HepG2 (cell line): ENCODE results near the gene TNP2. TPM values are rescaled to one million over a fixed set of nuclear protein-coding genes. Genes with fewer than 3 reads are reported as not detected.

Experiments used
- ASH2L ChIP-seq: fragments of 300-600, 200-600 bp; sonication (generic); IDR thresholded peaks from 2 replicates; pipeline ENCODE4 v1.7.0; 2017; ENCODE audit warnings: low read depth, mild to moderate bottlenecking, moderate library complexity, mixed read lengths, low read length; ENCODE audit not compliant: insufficient read length
- BCL6 ChIP-seq: IDR thresholded peaks from 2 replicates; pipeline ENCODE4 v1.6.1; 2016; ENCODE audit warnings: missing genetic modification reagents, missing compliant biosample characterization
- CBFB ChIP-seq: sonication (generic); formaldehyde crosslinking; IDR thresholded peaks from 2 replicates; pipeline ENCODE4 v1.4.0; 2020; ENCODE audit warnings: missing genetic modification reagents
- FOXC1 ChIP-seq: sonication (generic); formaldehyde crosslinking; IDR thresholded peaks from 2 replicates; pipeline ENCODE4 v1.8.0; 2022; ENCODE audit warnings: mild to moderate bottlenecking, missing genetic modification reagents, borderline replicate concordance
- HMG20B ChIP-seq: conservative IDR thresholded peaks from 2 replicates; pipeline ENCODE4 v1.6.1; 2016; ENCODE audit warnings: missing genetic modification reagents, missing compliant biosample characterization
- MAZ ChIP-seq, 2 experiments: sonication (generic) in 1 of 2; formaldehyde crosslinking in 1 of 2; IDR thresholded peaks; 2 replicates each; pipeline versions ENCODE4 v1.5.0 to v1.6.1; 2012 to 2020; ENCODE audit warnings: low read depth in 2 of 2, mild to moderate bottlenecking in 2 of 2, borderline replicate concordance in 1 of 2, improper control_type of control experiment in 1 of 2, low read length in 1 of 2, missing genetic modification reagents in 1 of 2, moderate library complexity in 1 of 2
- PHF20 ChIP-seq: sonication (generic); formaldehyde crosslinking; IDR thresholded peaks from 2 replicates; pipeline ENCODE4 v1.5.0; 2020; ENCODE audit warnings: mild to moderate bottlenecking, missing genetic modification reagents
- ZBTB21 ChIP-seq: sonication (generic); formaldehyde crosslinking; IDR thresholded peaks from 2 replicates; pipeline ENCODE4 v1.4.0; 2020; ENCODE audit warnings: missing genetic modification reagents
- ZC3H13 ChIP-seq: sonication (generic); formaldehyde crosslinking; IDR thresholded peaks from 2 replicates; pipeline ENCODE4 v1.8.1; 2023; ENCODE audit warnings: mild to moderate bottlenecking, missing genetic modification reagents, moderate library complexity
- ZNF333 ChIP-seq: sonication (generic); formaldehyde crosslinking; IDR thresholded peaks from 2 replicates; pipeline ENCODE4 v1.4.0; 2020; ENCODE audit warnings: mild to moderate bottlenecking, missing genetic modification reagents, borderline replicate concordance
- ZNF572 ChIP-seq: sonication (generic); formaldehyde crosslinking; IDR thresholded peaks from 2 replicates; pipeline ENCODE4 v1.5.1; 2020; ENCODE audit warnings: mild to moderate bottlenecking, missing genetic modification reagents
- ZNF841 ChIP-seq: sonication (generic); formaldehyde crosslinking; IDR thresholded peaks from 2 replicates; pipeline ENCODE4 v1.8.1; 2023; ENCODE audit warnings: missing genetic modification reagents, borderline replicate concordance
- ZNF883 ChIP-seq: sonication (generic); formaldehyde crosslinking; IDR thresholded peaks from 2 replicates; pipeline ENCODE4 v1.5.1; 2020; ENCODE audit warnings: mild to moderate bottlenecking, missing genetic modification reagents; ENCODE audit errors: not compliant biosample characterization
- ZSCAN29 ChIP-seq: sonication (generic); formaldehyde crosslinking; conservative IDR thresholded peaks from 2 replicates; pipeline ENCODE4 v1.4.0; 2020; ENCODE audit warnings: mild to moderate bottlenecking, missing genetic modification reagents
- polyA plus RNA-seq, 8 experiments: library from polyadenylated mRNA; depleted of rRNA in 3 of 8; stranded (reverse) in 7 of 8; unstranded in 1 of 8; fragments of >200 nt; fragmentation: Illumina TruSeq in 4 of 8; extraction: Trizol in 4 of 8; gene quantifications; 2 replicates each; pipeline versions ENCODE4 v1.2.1 to v1.2.3, GENCODE V29; 2011 to 2016; ENCODE audit warnings: low read depth in 4 of 8, missing spikeins in 1 of 8, mixed read lengths in 1 of 8; ENCODE audit not compliant: insufficient read depth in 1 of 8
- total RNA-seq, 5 experiments: library from RNA; depleted of rRNA; stranded (reverse); fragments of >200 nt; fragmentation: Illumina TruSeq; extraction: Trizol; gene quantifications; 2 replicates each; pipeline ENCODE4 v1.2.3, GENCODE V29; 2016; ENCODE audit warnings: low read depth in 1 of 5
- TF ChIP-seq, protein P1 (sequence below): sonication (generic); formaldehyde crosslinking; IDR thresholded peaks from 2 replicates; pipeline ENCODE4 v1.5.1; 2020; ENCODE audit warnings: mild to moderate bottlenecking, missing genetic modification reagents, moderate library complexity
- TF ChIP-seq, protein P2 (sequence below): IDR thresholded peaks from 2 replicates; pipeline ENCODE4 v1.6.1; 2016; ENCODE audit warnings: low read depth, borderline replicate concordance
- TF ChIP-seq, protein P3 (sequence below): sonication (generic); formaldehyde crosslinking; IDR thresholded peaks from 2 replicates; pipeline ENCODE4 v1.4.0; 2020; ENCODE audit warnings: missing genetic modification reagents; ENCODE audit errors: not compliant biosample characterization
- TF ChIP-seq, protein P4 (sequence below): sonication (generic); formaldehyde crosslinking; IDR thresholded peaks from 2 replicates; pipeline ENCODE4 v1.4.0; 2020; ENCODE audit warnings: missing genetic modification reagents, borderline replicate concordance

The TNP2 gene
- total and polyA plus RNA-seq, 2 of the 13 experiments (the other 11 are each of a cell fraction or from before 2014, with no cell fraction given): not detected

DNA sequence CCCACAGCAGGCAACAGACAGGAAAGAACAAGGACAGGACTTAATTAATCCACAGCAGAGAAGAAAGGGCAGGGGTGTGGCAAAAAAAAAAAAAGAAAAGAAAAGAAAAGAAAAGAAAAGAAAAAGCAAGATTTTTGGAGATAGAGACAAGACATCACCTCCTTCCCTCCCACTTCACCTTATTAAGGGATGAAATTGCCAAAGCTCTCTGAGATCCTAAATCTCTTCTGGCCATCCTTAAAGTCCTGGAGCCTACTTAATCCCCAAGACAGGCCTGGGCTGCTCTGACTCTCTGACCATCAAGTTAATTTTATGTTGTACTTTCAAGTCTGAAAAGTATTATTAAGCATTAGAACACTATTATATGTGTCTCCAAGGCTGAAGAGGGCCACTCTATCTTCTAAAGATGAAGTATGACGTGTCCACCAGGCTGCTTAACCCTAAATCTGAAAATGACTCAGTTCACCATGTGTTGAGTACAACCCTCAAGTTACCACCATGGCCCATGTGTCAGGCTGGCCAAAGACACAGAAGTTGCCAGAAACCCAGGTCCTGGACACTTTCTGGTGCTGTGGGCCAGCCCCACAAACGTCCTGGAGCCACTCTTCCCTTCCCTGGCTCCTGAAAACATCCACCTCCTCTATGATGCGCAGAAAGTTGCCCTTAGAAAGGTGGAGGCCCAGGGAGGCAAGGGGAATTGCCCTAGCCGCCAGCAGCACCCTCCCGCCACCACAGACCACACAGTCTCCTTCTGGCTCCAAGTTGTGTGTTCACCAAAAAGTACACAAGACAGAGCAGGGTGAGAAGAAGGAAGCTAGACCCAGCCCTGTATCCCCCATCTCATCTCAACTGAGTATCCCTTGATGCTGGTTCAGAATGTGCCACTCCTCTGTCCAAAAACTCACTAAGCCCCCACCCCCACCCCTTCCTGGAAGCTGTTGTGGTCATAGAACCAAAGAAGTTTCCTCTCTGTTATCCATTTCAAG, 15.8 kb downstream of the TNP2 start (continued):
- TF ChIP-seq ZNF333 (CRISPR knock-in tag): 0 out of 2 replicates have a peak, but pooled peaks have one; percentile 24
- no peak for TF ChIP-seq ASH2L
- peak; percentile 94 for TF ChIP-seq ZC3H13 (CRISPR knock-in tag)
- no peak for TF ChIP-seq ZSCAN29 (CRISPR knock-in tag)
- TF ChIP-seq ZNF572 (CRISPR knock-in tag): peak; percentile 86; the same call in 1 of the 2 replicates
- peak; percentile 52 for TF ChIP-seq ZNF883
- TF ChIP-seq CBFB (CRISPR knock-in tag): no peak
- no peak for TF ChIP-seq ZBTB21 (CRISPR knock-in tag)
- TF ChIP-seq, protein P1, sequence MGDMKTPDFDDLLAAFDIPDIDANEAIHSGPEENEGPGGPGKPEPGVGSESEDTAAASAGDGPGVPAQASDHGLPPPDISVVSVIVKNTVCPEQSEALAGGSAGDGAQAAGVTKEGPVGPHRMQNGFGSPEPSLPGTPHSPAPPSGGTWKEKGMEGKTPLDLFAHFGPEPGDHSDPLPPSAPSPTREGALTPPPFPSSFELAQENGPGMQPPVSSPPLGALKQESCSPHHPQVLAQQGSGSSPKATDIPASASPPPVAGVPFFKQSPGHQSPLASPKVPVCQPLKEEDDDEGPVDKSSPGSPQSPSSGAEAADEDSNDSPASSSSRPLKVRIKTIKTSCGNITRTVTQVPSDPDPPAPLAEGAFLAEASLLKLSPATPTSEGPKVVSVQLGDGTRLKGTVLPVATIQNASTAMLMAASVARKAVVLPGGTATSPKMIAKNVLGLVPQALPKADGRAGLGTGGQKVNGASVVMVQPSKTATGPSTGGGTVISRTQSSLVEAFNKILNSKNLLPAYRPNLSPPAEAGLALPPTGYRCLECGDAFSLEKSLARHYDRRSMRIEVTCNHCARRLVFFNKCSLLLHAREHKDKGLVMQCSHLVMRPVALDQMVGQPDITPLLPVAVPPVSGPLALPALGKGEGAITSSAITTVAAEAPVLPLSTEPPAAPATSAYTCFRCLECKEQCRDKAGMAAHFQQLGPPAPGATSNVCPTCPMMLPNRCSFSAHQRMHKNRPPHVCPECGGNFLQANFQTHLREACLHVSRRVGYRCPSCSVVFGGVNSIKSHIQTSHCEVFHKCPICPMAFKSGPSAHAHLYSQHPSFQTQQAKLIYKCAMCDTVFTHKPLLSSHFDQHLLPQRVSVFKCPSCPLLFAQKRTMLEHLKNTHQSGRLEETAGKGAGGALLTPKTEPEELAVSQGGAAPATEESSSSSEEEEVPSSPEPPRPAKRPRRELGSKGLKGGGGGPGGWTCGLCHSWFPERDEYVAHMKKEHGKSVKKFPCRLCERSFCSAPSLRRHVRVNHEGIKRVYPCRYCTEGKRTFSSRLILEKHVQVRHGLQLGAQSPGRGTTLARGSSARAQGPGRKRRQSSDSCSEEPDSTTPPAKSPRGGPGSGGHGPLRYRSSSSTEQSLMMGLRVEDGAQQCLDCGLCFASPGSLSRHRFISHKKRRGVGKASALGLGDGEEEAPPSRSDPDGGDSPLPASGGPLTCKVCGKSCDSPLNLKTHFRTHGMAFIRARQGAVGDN (CRISPR knock-in tag): peak; percentile 70
- TF ChIP-seq, protein P2, sequence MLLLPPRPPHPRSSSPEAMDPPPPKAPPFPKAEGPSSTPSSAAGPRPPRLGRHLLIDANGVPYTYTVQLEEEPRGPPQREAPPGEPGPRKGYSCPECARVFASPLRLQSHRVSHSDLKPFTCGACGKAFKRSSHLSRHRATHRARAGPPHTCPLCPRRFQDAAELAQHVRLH (CRISPR knock-in tag): no peak
- TF ChIP-seq HMG20B (CRISPR knock-in tag): no peak
- TF ChIP-seq, protein P3, sequence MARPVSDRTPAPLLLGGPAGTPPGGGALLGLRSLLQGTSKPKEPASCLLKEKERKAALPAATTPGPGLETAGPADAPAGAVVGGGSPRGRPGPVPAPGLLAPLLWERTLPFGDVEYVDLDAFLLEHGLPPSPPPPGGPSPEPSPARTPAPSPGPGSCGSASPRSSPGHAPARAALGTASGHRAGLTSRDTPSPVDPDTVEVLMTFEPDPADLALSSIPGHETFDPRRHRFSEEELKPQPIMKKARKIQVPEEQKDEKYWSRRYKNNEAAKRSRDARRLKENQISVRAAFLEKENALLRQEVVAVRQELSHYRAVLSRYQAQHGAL (CRISPR knock-in tag): no peak
- no peak for TF ChIP-seq MAZ (IDR thresholded peaks at IDR 0.05; ENCODE audit: borderline replicate concordance, low read depth, low read length)
- no peak for TF ChIP-seq MAZ (CRISPR knock-in tag; IDR thresholded peaks at IDR 0.05; ENCODE audit: low read depth)
- no peak for TF ChIP-seq PHF20 (CRISPR knock-in tag)
- 0 out of 2 replicates have a peak, but pooled peaks have one; percentile 17 for TF ChIP-seq FOXC1 (CRISPR knock-in tag)
- TF ChIP-seq, protein P4, sequence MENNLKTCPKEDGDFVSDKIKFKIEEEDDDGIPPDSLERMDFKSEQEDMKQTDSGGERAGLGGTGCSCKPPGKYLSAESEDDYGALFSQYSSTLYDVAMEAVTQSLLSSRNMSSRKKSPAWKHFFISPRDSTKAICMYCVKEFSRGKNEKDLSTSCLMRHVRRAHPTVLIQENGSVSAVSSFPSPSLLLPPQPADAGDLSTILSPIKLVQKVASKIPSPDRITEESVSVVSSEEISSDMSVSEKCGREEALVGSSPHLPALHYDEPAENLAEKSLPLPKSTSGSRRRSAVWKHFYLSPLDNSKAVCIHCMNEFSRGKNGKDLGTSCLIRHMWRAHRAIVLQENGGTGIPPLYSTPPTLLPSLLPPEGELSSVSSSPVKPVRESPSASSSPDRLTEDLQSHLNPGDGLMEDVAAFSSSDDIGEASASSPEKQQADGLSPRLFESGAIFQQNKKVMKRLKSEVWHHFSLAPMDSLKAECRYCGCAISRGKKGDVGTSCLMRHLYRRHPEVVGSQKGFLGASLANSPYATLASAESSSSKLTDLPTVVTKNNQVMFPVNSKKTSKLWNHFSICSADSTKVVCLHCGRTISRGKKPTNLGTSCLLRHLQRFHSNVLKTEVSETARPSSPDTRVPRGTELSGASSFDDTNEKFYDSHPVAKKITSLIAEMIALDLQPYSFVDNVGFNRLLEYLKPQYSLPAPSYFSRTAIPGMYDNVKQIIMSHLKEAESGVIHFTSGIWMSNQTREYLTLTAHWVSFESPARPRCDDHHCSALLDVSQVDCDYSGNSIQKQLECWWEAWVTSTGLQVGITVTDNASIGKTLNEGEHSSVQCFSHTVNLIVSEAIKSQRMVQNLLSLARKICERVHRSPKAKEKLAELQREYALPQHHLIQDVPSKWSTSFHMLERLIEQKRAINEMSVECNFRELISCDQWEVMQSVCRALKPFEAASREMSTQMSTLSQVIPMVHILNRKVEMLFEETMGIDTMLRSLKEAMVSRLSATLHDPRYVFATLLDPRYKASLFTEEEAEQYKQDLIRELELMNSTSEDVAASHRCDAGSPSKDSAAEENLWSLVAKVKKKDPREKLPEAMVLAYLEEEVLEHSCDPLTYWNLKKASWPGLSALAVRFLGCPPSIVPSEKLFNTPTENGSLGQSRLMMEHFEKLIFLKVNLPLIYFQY: no peak
- no peak for TF ChIP-seq ZNF841 (CRISPR knock-in tag)
- TF ChIP-seq BCL6: no peak
